Measurements from ENCODE around the gene PDILT. TPM values are rescaled to one million over a fixed set of nuclear protein-coding genes. Genes with fewer than 3 reads are reported as not detected.

PDILT gene
- total RNA-seq, 1 donor = not detected

DNA sequence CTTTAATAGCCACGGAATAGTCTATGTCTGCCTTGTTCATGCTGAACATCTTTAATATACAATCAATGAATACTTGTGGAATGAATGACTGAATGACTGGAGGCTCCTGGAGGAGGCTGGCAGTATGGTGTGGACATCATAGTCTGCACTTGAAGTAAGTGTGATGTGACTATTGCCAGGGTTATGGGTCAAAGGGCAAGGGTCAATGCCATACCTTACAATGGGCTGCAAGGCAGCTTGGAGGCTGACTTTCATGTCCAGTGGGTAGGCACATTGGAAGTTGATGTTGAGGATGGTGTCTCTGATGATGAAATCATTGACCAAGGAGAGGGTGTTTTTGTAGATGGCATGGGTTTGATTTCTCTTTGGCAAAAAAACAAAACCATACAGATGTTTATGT is 85.1 kb downstream of the PDILT start:
- H4K20me1 ChIP-seq (ENCODE audit: insufficient read depth, low read length) = no peaks in the 10 kb centered on the region
- no peak for DNase-seq (ENCODE audit: insufficient read length, low spot score, missing footprints)
- H3K4me1 ChIP-seq (ENCODE audit: insufficient read depth, low read length) = no peaks in the 10 kb centered on the region
- H3K4me3 ChIP-seq (ENCODE audit: insufficient read depth, low read length) = no peak overlapping the region
- H3K27ac ChIP-seq (ENCODE audit: low read depth, low read length) = no peak overlapping the region
- H3K79me2 ChIP-seq (ENCODE audit: insufficient read depth, low read length) = no peaks in the 10 kb centered on the region
- no peaks in the 10 kb centered on the region for H3K9me3 ChIP-seq (ENCODE audit: low read depth, low read length)
- H2AFZ ChIP-seq (ENCODE audit: low read length) = no peak overlapping the region
- no peaks in the 10 kb centered on the region for H3K36me3 ChIP-seq (ENCODE audit: insufficient read depth, low read length)
- H3K4me2 ChIP-seq (ENCODE audit: insufficient read depth, low read length) = no peak overlapping the region
- H3K27me3 ChIP-seq (ENCODE audit: insufficient read depth, low read length) = no peaks in the 10 kb centered on the region
- TF ChIP-seq, protein P1, sequence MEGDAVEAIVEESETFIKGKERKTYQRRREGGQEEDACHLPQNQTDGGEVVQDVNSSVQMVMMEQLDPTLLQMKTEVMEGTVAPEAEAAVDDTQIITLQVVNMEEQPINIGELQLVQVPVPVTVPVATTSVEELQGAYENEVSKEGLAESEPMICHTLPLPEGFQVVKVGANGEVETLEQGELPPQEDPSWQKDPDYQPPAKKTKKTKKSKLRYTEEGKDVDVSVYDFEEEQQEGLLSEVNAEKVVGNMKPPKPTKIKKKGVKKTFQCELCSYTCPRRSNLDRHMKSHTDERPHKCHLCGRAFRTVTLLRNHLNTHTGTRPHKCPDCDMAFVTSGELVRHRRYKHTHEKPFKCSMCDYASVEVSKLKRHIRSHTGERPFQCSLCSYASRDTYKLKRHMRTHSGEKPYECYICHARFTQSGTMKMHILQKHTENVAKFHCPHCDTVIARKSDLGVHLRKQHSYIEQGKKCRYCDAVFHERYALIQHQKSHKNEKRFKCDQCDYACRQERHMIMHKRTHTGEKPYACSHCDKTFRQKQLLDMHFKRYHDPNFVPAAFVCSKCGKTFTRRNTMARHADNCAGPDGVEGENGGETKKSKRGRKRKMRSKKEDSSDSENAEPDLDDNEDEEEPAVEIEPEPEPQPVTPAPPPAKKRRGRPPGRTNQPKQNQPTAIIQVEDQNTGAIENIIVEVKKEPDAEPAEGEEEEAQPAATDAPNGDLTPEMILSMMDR (IDR thresholded peaks at IDR 0.05; ENCODE audit: extremely low read depth, low read depth, low read length) = no peak

DNA sequence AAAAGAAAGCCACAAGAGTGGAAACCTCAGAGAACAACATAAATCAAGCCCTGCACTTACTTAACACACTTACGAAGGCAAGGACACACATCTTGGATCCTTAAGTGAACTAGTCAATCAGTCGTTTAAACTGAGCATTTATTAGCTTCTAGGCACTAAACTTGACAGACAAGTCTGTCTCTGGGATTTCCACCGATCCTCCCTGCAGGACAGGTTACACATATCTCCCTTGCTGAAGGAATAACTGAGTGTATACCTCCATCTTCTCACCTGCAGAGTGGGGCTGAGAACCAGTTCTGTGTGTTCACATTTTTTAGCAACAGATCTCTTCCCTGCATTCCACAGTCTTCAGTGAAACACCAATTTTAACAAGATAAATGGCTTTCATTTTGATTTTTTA is 86.1 kb downstream of the PDILT start:
- Histone ChIP-seq H3K4me3 (ENCODE audit: insufficient read depth, low read length) (no peak overlapping the region), H4K20me1 (ENCODE audit: insufficient read depth, low read length) (no peaks in the 10 kb centered on the region), H3K36me3 (ENCODE audit: insufficient read depth, low read length) (no peaks in the 10 kb centered on the region), H3K27me3 (ENCODE audit: insufficient read depth, low read length) (no peaks in the 10 kb centered on the region), H3K79me2 (ENCODE audit: insufficient read depth, low read length) (no peaks in the 10 kb centered on the region), H2AFZ (ENCODE audit: low read length) (no peak overlapping the region), H3K9me3 (ENCODE audit: low read depth, low read length) (no peaks in the 10 kb centered on the region), H3K4me1 (ENCODE audit: insufficient read depth, low read length) (no peaks in the 10 kb centered on the region), H3K4me2 (ENCODE audit: insufficient read depth, low read length) (no peak overlapping the region), H3K27ac (ENCODE audit: low read depth, low read length) (no peak overlapping the region)
- TF ChIP-seq, protein P1 (IDR thresholded peaks at IDR 0.05; ENCODE audit: extremely low read depth, low read depth, low read length) = no peak
- DNase-seq (ENCODE audit: insufficient read length, low spot score, missing footprints) = no peak

DNA sequence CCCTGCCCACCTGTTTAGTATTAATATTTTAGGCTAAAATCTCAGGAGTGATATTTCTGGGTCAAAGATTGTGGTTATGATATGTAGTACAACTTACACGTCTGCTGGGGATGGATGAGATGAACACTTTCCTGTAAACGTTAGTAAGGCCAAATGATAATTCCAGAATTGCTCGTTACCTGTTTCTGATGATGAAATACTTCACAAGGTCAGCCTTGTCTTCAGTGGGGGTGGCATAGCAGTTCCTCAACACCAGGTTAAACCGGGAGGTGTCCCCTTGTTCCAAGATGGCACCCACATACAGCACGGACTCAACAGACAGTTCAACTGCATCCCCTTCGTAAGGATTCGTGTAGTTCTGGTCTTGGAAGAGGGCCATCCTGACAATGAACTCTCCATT is 86.5 kb downstream of the PDILT start:
- H3K36me3 ChIP-seq (ENCODE audit: insufficient read depth, low read length) = no peaks in the 10 kb centered on the region
- no peaks in the 10 kb centered on the region for H3K27me3 ChIP-seq (ENCODE audit: insufficient read depth, low read length)
- TF ChIP-seq, protein P1 (IDR thresholded peaks at IDR 0.05; ENCODE audit: extremely low read depth, low read depth, low read length) = no peak

DNA sequence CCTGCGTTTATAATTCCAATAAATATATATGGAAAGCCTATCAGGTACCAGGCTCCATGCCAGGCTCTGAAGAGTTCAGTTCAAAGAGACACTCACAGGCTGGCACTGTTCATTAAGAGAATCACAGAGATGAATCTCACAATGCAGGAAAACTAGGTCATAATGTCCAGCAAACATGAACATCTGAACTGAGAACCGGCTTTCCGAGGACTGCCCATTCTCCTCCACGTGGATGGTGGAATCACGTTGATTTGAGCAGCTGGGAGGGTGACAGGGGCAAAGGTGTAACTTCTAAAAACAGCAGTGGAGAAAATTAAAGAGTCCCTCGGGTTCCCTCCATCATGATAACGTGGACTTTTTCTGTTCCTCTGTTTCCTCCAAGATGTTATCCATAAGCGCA is 87.4 kb downstream of the PDILT start:
- Histone ChIP-seq H2AFZ (ENCODE audit: low read length) (no peak overlapping the region), H4K20me1 (ENCODE audit: insufficient read depth, low read length) (no peaks in the 10 kb centered on the region), H3K4me3 (ENCODE audit: insufficient read depth, low read length) (no peak overlapping the region), H3K79me2 (ENCODE audit: insufficient read depth, low read length) (no peaks in the 10 kb centered on the region), H3K4me1 (ENCODE audit: insufficient read depth, low read length) (no peaks in the 10 kb centered on the region), H3K27me3 (ENCODE audit: insufficient read depth, low read length) (no peaks in the 10 kb centered on the region), H3K36me3 (ENCODE audit: insufficient read depth, low read length) (no peaks in the 10 kb centered on the region), H3K27ac (ENCODE audit: low read depth, low read length) (no peak overlapping the region), H3K9me3 (ENCODE audit: low read depth, low read length) (no peaks in the 10 kb centered on the region), H3K4me2 (ENCODE audit: insufficient read depth, low read length) (no peak overlapping the region)
- DNase-seq (ENCODE audit: insufficient read length, low spot score, missing footprints) = no peak
- TF ChIP-seq, protein P1 (IDR thresholded peaks at IDR 0.05; ENCODE audit: extremely low read depth, low read depth, low read length) = no peak

More for the DNA sequence above, 86.5 kb downstream of the PDILT start:
- Histone ChIP-seq H3K79me2 (ENCODE audit: insufficient read depth, low read length) (no peaks in the 10 kb centered on the region), H2AFZ (ENCODE audit: low read length) (no peak overlapping the region), H3K4me2 (ENCODE audit: insufficient read depth, low read length) (no peak overlapping the region), H3K4me3 (ENCODE audit: insufficient read depth, low read length) (no peak overlapping the region), H3K27ac (ENCODE audit: low read depth, low read length) (no peak overlapping the region), H3K9me3 (ENCODE audit: low read depth, low read length) (no peaks in the 10 kb centered on the region), H4K20me1 (ENCODE audit: insufficient read depth, low read length) (no peaks in the 10 kb centered on the region), H3K4me1 (ENCODE audit: insufficient read depth, low read length) (no peaks in the 10 kb centered on the region)
- DNase-seq (ENCODE audit: insufficient read length, low spot score, missing footprints) = no peak
